ENCODE data around the gene HS6ST3. TPM values are rescaled to one million over a fixed set of nuclear protein-coding genes. Genes with fewer than 3 reads are reported as not detected.

The HS6ST3 gene
- total and polyA plus RNA-seq, 2 donors (not counting 3 experiments of a cell fraction or from before 2014, with no cell fraction given) = 0.03 to 0.15 TPM

DNA sequence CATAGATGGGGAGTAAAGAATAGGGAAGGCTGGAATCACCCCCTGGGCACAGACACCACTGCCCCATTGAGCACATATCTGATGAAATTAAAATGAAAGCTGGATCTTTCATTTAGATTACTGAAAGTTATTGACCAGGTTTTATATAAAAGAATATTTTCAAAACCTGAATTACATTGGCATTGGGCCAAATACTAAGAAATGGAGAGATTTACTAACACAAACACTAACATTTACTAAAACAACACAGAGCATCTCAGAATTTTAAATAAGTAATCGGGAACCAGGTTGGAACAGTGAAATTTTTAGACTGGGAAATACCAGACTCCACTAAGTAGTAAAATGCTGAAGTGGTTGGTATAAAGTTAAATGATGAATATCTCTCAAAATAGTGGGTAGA lies 88.9 kb downstream of the HS6ST3 start:
- H3K4me1 ChIP-seq (ENCODE audit: control insufficient read depth, extremely low read depth, insufficient read depth, low read length) = no peaks in the 10 kb centered on the region
- no peaks in the 10 kb centered on the region for H3K27me3 ChIP-seq (ENCODE audit: control insufficient read depth in 2 of 2, insufficient read depth in 2 of 2, low read length in 2 of 2)
- ChIA-PET POLR2A (no interaction called here), CTCF (no interaction called here)
- TF ChIP-seq FOS (IDR thresholded peaks at IDR 0.05; ENCODE audit: borderline replicate concordance, insufficient read depth, low read length) = no peak
- no peak for TF ChIP-seq JUN (IDR thresholded peaks at IDR 0.05; ENCODE audit: borderline replicate concordance, insufficient read depth, insufficient read length, low read depth)
- TF ChIP-seq POLR2A (IDR thresholded peaks at IDR 0.05; ENCODE audit: low read depth, low read length) = no peak
- TF ChIP-seq, protein P1, sequence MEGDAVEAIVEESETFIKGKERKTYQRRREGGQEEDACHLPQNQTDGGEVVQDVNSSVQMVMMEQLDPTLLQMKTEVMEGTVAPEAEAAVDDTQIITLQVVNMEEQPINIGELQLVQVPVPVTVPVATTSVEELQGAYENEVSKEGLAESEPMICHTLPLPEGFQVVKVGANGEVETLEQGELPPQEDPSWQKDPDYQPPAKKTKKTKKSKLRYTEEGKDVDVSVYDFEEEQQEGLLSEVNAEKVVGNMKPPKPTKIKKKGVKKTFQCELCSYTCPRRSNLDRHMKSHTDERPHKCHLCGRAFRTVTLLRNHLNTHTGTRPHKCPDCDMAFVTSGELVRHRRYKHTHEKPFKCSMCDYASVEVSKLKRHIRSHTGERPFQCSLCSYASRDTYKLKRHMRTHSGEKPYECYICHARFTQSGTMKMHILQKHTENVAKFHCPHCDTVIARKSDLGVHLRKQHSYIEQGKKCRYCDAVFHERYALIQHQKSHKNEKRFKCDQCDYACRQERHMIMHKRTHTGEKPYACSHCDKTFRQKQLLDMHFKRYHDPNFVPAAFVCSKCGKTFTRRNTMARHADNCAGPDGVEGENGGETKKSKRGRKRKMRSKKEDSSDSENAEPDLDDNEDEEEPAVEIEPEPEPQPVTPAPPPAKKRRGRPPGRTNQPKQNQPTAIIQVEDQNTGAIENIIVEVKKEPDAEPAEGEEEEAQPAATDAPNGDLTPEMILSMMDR (IDR thresholded peaks at IDR 0.05; ENCODE audit: extremely low read depth in 1 of 2, insufficient read depth in 1 of 2, low read depth in 1 of 2, low read length in 2 of 2) = no peak
- TF ChIP-seq POLR2AphosphoS5 (IDR thresholded peaks at IDR 0.05; ENCODE audit: insufficient read depth, low read depth, low read length) = no peak
- TF ChIP-seq MYC (IDR thresholded peaks at IDR 0.05; ENCODE audit: low read depth, low read length) = no peak
- TF ChIP-seq, protein P2, sequence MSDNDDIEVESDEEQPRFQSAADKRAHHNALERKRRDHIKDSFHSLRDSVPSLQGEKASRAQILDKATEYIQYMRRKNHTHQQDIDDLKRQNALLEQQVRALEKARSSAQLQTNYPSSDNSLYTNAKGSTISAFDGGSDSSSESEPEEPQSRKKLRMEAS (IDR thresholded peaks at IDR 0.05; ENCODE audit: insufficient read depth, insufficient read length) = no peak
- no peak for TF ChIP-seq EZH2 (IDR thresholded peaks at IDR 0.05; ENCODE audit: borderline replicate concordance, low read depth, low read length, severe bottlenecking)
- no peak for TF ChIP-seq GATA2 (IDR thresholded peaks at IDR 0.05; ENCODE audit: insufficient read depth, insufficient read length, low read depth, low read length)
- DNase-seq (ENCODE audit: low read depth, low spot score) (no peak), FAIRE-seq (no peak)
- H3K4me2 ChIP-seq (ENCODE audit: insufficient read depth, low read length) = no peak overlapping the region
- no peak overlapping the region for H2AFZ ChIP-seq (ENCODE audit: low read depth, low read length)
- no peaks in the 10 kb centered on the region for H3K9me1 ChIP-seq (replicated peaks; ENCODE audit: control insufficient read depth, extremely low read depth, insufficient read depth, low read length)
- H3K4me3 ChIP-seq (replicated peaks in 1 of 3; ENCODE audit: insufficient read depth in 1 of 3, low read depth in 1 of 3, low read length in 3 of 3) = no peak overlapping the region
- dilution Hi-C loops (cut with MboI; ENCODE audit: extremely low pct_ligation_motif_present, low sequenced_read_pairs) (no loop called here), intact Hi-C loops (cut with micrococcal nuclease) (no loop called here)
- no peak overlapping the region for H3K27ac ChIP-seq (ENCODE audit: insufficient read depth, low read depth, low read length)
- H3K79me2 ChIP-seq (ENCODE audit: control insufficient read depth, insufficient read depth, low read length) = no peaks in the 10 kb centered on the region
- H4K20me1 ChIP-seq (replicated peaks; ENCODE audit: control insufficient read depth, extremely low read depth, insufficient read depth, low read length) = no peaks in the 10 kb centered on the region
- H3K9ac ChIP-seq (replicated peaks; ENCODE audit: extremely low read depth, insufficient read depth, low read length) = no peak overlapping the region
- H3K36me3 ChIP-seq (ENCODE audit: control insufficient read depth in 2 of 2, extremely low read depth in 1 of 2, insufficient read depth in 2 of 2, low read length in 2 of 2) = no peaks in the 10 kb centered on the region
- no peaks in the 10 kb centered on the region for H3K9me3 ChIP-seq (replicated peaks; ENCODE audit: control insufficient read depth, insufficient read depth, low read length)
- BruUV-seq (replicated peaks) = no TSS peak

All from endothelial cell of umbilical vein (primary cell).